NOMO-1 treated with DMSO at 0.1 percent for 48 hours (cell line): ENCODE measurements around the gene HOXA13.

ENCODE experiments used
- DNase-seq: peaks from one replicate; lab custom pipeline; 2025; ENCODE audit not compliant: unreplicated experiment; lab: John Stamatoyannopoulos, UW

Gene HOXA13

DNA sequence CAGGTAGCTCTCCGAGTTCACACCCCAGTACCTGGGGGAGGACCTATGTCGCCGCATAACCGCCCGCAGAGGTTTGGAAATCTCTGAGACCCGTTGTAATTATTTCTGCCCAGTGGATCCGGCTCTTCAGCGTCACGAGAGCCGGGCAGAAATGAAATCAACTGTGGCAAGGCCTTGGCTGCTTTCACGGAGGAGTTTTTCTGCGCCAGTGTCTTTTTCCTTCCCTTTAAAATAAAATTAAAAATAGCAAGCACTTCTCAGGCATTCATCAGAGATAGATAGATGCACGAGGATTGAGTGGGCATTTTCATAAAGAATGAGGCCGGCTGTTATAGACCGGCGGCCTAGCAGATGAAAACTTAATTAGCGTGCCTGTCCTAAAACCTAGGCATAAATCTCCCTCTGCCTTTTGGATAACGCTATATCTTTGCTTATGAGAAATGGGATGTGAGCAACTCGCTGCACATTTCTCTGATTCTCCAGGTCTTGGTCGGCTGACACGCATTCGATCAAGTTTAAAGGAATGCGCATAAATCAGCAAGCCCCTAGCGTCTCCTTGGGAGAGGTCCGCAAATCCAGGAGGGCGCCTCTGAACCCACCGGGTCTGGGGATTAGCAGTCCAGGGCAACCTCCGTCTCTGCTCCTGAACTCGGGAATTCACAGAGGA, 6.4 kb downstream of the HOXA13 start:
- no peak for DNase-seq

DNA sequence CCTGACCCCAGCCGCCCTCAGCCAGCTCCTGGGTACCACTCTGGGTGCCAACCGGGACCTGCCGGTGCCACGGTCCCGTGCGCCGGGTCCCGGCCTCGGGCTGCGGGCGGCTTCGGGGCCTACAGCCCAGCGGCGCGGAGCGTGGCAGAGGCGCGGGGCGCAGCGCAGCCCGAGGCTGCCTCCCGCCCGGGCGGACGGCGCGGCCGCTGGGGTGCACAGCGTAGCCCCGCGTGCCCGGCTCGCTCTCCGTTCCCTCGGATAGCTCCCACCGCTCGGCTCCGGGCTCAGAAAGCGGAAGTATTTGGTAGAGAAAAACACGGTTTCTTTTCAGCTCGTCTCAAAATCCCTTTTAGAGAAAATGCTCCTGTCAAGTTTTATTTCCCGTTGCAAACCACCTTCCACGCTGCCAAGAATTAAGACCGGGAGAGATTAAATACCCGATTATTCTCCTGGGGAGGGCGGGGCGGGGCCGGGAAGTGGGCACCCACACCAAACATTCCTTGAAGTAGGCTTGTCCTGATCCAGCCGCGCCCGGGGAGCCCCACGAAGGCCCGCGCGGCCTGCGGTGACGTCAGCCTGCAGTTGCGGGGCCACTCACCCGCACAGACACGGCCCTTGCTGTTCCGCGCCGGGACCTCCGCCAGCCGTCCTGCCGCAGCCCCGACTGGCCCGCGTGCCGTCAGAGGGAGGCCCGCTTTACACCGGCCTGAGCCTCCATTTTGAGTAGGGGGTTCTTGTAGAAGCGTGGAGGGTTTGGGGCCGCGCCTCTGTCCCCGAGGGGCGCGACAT, 7.2 kb downstream of the HOXA13 start:
- peak; percentile 75 for DNase-seq

DNA sequence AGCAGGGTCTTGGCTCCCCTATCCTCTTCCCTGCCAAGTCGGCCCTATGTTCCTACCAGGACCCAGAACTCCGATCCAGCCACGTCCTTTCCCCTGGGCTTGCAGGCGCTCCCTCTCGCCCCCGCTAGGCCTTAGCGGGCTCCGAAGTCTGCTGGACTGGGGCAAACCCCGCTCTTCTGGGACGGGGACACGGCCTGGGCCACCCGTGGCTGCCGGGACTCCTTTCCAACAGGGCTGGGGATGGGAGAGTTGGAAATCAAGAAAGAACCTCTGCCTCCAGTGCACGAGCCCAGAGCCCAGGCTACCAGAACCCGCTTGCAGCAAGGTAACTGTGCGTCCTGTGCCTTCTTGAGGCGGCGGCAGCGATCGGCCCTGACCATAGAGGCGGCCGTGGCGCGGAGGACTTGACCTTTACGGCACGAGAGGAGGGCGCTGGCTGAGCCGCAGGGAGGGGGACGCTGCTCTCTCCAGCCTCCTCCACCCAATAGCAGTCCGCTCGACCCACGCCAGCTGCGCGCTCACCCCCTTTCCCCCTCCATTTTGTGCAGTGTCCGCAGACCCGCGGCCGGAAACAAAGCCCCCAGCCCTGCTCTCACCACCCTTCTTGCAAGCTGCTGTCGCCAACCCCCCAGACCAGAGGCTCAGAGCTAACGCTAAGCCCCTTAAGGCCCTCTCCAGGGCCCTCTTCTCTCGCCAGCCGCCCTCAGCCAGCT, 7.9 kb downstream of the HOXA13 start:
- DNase-seq, result no peak

DNA sequence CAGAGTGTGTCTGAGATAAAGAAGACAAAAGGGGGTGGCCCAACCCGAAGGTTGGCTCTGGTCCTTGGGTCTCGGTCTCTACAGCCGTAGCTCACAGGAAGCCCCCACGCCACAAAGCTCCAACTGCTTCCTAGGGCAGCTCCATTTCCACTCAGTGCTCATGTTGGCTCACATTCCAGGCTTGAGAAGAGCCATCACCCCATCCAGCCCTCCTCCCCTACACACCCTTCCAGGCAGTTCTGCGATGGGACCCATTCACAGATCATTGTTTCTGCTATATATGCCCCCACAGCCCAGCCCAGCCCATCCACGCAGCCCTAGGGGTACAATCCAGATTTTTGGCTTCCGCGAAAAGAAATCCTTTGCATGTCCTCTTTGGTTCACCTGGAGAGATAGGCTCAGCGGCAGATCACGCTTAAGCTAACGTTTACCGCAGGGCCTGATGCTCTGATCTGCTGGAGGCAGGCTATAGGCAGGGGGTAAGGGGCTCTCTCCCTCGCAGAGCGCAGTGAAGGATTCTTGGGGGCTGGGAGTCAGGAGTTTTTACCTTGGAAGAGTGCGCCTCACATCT, 8.6 kb downstream of the HOXA13 start:
- no peak for DNase-seq

DNA sequence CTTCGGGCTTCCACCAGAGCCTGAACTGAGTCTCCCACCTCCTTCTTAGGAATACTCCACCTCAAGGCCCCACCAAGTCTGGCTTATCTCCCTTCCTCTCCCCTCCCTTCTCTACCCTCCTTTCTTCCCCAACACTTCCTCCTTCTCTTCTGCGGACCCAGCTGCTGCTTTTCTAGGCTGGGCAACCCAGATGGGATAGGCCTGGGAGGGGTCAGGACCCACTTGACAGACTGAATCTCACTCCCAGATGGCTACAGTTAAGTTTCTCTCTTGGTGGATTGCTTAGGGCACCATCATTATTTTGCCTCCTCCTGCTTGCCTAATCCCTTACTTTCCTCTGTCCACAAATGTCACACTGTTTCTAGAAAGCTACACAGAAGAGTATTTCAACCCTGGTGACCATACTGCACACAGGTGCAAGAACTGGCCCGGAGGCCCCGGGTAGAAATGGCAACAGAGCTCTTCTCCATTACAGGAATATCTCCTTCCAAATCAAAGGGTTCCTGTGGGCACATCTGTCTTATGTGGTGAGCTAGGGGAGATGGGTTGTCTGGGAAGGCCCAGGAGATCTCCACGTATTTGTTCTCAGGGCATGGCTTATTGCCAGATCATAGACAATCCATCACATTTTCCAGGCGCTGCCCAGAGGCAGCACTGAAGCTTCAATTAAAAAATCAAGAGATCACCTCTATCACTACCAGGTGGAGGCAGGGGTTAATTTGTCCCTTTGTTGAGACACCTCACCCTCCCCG, 9.7 kb downstream of the HOXA13 start:
- no peak for DNase-seq

DNA sequence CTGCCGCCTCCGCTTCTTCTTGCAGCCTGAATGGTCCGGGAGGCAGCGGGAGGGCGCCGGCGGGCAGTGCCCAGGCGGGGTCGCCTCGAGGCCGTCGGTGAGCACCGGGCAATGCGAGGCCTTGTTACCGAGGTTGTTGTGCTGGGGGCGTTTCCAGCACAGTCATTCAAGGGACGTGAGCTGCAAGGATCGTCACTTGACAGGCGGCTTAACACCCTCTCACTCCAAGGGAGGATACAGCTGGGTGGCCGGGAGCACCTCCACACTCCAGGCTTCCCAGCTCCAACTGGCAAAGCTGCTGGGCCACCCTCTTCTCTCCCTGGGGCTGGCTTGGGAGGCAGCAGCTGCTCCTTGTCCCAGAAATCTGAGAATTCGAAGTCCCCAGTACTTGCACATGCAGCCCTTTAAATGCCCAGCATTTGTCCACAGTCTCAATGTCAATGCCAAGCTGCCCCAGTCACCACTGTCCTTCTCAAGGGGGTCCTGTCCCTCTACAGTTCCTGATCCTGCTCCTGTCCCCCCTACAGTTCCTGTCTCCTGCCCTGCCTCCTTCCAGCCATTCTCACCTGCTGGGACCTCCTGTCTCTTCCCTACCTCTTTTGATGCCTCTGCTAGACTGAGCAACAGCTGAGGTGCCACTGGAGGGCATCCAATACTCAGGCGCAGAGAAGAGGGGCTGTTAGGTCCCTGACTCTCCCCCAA, 10.4 kb downstream of the HOXA13 start:
- DNase-seq, result no peak

DNA sequence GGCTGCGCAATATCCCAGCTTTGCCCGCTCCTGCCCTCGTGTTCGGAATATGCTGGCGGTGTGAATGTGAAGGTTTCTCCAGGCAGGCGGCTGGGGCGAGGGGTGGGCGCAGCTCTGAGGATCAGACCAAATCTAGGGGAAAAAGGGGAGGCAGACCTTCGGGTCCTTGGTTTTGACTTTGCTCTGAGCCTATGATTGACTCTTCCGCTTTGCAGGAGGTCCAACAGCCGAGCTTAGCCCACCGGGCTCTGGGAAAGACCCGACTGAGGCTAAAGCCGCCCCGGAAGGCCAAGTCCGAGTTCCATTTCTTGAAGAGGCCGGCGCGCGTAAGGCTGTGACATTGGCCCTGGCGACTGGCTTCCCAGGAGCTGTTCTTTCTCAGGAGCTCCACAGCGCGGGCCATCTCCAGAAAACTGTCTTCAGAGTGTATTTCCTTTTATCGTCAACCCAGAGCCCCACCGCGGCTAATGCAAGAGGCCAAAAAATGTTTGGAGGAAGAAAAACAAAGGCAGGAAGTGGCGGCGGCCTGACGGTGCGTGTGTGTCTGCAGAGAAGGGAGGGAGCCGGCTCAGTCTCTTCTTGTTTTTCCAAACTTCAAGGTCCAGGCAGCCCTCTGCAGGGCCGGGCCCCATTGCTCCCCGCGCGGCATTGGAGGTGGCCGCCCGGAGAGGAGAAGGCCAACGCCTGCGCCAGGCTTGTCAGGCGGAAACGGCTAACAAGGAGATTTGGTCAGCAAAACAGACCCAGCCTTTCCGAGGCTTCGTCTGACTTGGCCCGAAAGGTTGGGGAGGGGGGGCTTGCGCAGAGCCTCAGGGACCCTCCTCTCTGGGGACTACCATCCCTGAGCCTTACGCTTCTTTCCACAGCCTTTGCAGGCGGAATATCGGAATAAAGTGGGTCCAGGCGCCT, 11.3 kb downstream of the HOXA13 start:
- peak; percentile 66 for DNase-seq

DNA sequence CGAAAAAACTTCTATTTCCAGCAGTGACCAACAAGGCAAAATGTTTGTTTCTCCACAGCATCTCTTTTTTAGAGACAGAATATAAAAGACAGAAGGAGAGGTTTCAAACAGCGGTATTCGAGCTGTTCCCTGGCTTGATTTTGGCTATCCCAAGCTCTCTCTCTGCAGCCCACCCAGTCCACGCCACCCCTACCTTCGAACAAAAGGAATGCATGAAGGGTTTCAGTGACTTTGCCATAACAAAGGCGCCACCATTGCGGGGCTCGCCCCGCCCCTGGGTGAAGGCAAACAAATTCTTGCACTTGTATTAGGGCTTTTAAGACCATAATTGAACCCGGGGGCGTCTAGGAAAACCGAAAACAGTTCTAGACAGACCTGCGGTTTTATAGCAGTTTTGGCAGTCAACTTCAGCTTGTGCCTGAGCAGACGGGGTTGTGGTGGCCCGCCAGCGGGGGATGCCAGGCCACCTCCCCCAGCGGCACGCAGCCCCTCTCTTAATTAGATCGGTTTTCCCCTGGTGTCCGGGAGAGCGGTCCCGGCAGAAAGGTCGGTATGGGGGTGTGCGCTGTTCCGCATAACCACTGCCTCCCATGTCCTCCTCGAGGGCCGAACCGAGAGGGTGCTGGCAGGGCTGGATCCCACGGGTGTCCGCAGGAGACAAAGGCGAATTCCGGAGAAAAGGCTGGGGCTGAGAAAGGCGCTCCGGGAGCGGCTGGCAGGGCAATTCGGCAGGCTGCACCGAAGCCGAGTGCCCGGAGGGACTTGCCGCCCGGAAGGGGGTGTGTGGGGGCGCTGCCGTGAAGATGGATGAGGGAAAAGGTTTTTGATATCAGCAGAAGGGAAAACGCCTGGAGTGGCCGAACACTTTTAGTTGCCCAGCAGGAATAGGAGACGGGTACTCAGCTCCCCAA, 12.2 kb downstream of the HOXA13 start:
- no peak for DNase-seq

DNA sequence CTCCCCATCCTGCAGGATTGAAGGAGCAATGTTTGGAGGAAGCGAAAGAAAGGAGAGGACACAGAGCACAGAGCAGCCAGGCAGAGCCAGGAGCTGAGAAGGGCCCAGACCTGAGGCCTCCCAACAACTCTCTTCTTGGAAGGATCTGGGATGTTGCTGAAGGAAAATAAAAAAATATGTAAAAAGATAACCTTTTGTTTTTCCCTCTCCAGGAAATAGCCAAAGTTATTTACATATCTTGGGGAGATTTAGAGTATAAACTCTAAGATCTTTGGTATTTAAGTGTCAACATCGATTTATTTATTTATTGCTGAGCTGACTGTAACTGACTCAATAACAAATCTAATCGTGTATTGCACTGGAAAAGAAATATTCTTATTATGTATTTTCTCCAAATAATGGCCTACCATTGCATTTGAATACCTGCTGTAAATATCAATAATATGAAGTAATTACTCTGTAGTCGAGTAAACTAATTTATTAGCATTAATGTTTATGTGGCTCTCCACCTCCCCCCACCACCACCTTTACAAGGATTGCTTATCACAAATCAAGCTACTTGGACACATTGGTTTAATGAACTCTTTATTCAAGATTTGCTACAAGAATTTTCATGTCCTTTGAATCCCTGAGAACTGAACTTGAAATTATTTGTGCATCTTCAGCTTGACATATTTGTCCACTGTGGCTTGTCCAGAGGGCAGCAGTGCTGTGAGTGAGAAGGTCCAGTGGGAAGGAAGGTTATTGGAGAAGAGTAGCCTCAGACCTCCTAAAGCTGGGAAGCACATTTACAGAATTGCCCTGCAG, 13.0 kb downstream of the HOXA13 start:
- DNase-seq, result no peak

DNA sequence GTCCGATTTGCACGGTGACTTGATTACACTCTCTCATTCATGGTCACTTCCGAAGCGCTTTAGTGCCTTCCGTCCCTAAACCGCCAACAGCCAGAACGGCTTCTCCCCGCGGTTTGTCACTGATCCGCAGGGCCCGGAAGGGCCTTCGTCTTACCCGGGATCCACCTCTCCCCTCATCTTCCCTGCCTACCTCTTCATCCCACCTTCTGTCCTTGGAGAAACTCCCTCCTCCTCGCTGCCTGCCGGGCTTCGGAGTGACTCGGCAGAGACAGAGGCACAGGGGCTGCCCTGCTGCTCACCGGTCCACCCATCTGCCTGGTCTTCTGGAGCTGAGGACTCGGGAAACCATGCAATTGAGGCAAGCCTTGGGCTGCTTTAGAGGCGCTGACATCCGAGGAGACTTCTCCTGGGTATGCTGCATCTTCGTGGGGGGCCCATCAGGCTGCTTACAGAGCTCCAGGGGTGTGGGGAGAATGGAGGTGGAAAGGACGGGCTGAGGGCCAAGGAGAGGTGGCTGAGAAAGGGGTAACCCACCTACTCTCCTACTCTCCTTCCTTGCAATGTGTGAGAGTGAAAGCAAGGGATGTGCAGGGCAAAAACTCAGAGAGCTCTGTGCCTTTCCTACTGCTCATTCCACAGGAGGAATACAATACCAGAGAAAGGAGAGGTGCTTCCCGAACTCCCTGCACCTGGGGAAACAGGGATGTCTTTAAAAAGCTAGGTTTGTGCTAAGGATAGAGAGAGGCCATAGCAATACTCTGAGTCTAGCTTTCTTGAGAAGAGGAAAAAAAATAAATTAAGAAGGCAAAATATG, 13.8 kb downstream of the HOXA13 start:
- DNase-seq, result no peak

DNA sequence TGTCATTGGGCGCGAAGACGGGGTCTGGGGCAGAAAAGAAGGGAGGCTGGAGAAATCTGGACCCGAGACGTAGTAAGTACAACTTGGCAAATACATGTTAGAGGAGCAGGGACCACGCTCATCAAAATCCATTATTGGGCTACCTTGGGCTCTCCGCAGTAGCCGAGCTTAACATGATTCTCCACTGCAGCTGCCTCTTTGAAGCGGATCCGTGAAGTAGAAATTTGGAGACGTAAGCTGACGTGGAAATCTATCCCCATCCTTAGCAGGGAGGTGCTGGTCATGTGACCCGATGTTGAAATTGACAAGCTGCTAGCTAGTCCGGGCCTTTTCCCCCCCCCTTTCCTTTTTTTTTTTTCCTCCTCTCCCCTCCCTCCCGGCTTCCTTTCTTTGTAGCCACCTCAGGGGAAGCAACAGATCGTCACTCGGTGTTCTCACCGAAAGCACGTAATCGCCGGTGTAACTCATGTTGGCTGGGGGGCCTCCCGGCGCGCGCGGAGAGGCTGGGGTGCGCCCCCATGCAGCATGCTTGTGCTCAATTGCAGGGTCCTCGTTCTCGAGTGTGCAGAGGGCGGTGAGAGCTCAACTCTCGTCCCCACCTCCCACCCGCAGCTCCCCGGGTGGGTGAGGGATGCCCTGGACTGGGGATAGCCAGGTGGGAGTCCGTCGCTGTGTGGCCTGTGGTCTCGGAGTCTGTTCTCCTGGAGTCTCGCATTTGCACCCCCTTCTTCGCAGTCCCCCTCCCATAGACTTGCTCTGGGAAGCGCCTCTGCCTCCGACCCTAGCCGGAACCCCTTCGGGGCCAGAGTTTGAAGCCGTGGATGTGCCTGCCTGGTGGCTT, 14.7 kb downstream of the HOXA13 start, which contains the start of gene HOXA11:
TSS of gene HOXA11 (minus strand) at position 220 of the 841 bp plus-strand sequence. CDS start at position 132, 88 bp downstream.
- DNase-seq, result peak; percentile 88

DNA sequence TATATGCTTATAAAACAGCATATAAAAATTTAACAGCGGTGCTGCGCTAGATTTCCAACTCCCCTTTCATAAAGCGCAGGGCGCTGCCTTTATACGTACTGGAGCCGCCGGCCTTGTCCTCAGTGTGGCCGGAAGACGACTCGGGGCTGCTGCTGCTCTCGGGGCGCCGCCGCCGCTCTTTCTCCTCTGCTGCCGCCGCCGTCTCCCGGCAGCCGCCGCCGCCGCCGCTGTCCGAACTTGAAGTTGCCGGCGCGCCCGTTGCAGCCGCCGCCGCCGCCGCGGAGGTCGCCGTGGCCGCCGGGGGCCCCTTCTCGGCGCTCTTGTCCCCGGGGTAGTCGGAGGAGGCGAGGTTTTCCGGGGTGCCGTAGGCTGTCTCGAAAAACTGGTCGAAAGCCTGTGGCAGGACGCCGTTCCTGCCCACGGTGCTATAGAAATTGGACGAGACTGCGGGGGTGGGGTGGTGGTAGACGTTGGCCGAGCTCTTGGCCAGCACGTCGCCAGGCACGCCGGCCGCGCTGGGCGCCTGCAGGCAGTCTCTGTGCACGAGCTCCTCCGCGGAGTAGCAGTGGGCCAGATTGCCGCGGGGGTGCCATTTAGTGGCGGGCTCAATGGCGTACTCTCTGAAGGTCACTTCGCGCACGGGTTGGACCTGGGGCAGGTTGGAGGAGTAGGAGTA, 15.4 kb downstream of the HOXA13 start:
- DNase-seq, result no peak

DNA sequence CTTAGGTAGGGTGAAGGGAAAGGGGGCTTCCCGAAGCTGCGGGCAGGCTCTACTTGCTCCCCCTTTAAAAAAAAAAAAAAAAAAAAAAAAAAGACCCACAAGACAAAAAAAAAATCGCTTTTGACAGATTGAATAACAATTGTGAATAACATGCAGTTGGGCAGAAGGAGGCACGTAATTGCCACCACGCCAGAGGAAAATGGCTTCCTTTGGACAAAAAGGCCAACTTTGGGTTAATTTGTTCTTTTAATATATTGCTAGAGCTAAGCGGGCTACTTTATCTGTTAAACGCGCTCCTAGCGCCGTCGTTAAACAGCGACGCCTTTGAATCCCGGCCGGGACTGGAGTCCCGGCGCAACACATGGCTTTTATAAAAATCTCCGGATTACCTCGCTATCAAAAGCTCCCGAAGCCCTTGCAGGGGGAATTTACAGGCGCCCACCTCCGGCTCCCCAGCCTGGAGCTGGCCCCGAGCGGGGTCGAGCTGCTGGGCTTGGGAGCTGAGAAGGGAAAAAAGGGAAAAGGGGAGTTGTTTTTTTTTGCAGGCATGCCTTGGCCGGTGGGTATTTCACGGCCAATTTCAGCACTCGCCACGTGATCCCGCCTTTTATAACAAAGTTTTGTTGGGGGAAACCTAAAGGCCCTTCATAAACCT, 16.1 kb downstream of the HOXA13 start:
- no peak for DNase-seq

DNA sequence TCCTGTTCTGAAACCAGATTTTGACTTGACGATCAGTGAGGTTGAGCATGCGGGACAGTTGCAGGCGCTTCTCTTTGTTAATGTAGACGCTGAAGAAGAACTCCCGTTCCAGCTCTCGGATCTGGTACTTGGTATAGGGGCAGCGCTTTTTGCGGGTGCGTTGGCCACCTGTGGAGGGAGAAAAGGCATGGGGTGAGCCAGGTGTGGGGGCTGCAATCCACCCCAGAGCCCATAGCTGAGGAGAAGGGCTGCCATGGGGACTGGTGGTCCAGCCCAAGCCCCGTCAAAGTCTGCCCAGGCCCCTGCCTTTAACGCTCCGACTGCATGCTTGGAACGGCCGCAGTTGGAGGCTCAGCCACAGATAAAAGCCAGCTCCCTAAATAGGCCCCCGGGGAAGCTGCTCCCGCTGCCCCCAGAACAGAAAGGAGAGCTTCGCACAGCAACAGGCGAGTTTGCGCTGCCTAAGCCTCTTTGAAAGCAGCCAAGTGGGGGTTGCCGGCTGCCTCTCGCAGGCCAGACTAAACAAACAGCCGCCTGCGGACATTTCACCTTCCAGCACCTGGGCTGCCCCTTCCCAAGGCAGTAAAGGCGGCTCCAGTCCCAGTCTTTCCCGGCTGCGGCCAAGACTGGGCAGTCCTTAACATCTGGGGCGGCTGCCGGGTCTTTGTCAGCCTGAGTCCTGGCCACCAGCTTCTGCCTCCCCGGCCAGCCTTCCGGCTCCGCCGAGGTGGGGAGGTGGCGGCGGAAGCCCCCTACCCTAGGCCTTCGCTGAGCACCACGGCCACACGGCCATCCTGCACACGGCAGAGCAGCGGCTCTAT, 16.8 kb downstream of the HOXA13 start:
- no peak for DNase-seq
